RWPE1 (cell line): ENCODE results near the gene SLC6A12.

ENCODE experiments used
- CTCF ChIA-PET: fragments of 350-600 bp; sonication (Branson Sonifier 250); formaldehyde crosslinking; extraction: SDS; loops from one replicate; lab custom pipeline; 2021; lab: Yijun Ruan, JAX
- POLR2A ChIA-PET: fragments of 400-600 bp; formaldehyde crosslinking; extraction: SDS; loops from one replicate; lab custom pipeline; 2020; ENCODE audit warnings: antibody characterized with exemption; ENCODE audit not compliant: low non-redundant PET; lab: Yijun Ruan, JAX
- DNase-seq: peaks from one replicate; pipeline ENCODE4 v3.0.0; 2012; ENCODE audit warnings: low spot score
- H3K27ac ChIP-seq: fragments of 450-650 bp; 2 replicates; pipeline ENCODE4 v1.5.1; 2017
- TF ChIP-seq, protein P1 (sequence below): fragments of 450-650 bp; conservative IDR thresholded peaks from 2 replicates; pipeline ENCODE4 v1.5.1; 2017; ENCODE audit warnings: low read depth, mild to moderate bottlenecking

SLC6A12 gene

DNA sequence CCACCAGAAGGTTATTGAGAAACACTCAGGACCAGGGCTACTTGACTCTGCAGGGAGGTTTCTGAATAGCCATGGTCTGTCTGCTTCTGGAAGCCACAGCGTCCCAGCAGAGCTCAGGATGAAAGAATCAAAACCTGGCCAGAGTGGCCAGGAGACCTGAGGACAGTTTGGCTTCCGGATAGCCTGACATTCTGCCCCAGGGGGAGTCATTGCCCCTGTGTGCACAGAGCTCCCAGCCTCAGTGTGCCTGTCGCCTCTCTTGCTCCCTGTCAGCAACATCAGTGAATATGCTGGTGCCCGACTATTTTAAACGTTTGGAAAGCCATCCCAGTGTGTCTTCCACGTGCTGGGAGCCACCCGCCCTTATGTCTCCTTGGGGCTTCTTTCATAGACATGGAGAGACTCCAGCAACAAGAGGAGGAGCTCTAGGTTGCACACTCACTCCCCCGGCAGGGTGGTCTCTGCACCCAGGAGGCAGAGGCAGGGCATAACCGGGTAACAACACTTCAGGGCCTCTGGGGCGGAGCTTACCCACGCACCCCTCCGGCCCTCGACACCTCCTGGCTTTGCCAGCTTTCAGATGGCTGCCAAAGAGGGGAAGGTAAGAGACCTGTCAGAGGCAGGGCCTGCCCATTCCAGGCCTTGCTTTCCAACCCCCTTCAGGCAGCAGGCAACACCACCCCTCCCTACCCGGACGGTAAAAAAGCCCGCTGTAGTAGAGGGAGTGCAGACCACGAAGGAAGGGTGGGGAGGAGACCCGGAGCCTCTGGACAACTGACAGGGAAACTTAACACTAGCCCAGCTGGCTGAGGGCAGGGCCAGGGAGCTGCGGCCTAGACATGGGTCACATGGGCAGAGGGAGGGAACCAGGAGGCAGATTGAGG, 19.0 kb upstream of the SLC6A12 start:
- H3K27ac ChIP-seq = no peak overlapping the region
- no peak for DNase-seq
- ChIA-PET POLR2A (no interaction called here), CTCF (interaction anchor here (0.6 to 1.0 kb wide), 3 partner anchors 9 to 53 kb away, joined by 3 to 6 read pairs (median 5); no protein-coding TSS in a partner anchor)
- TF ChIP-seq, protein P1, sequence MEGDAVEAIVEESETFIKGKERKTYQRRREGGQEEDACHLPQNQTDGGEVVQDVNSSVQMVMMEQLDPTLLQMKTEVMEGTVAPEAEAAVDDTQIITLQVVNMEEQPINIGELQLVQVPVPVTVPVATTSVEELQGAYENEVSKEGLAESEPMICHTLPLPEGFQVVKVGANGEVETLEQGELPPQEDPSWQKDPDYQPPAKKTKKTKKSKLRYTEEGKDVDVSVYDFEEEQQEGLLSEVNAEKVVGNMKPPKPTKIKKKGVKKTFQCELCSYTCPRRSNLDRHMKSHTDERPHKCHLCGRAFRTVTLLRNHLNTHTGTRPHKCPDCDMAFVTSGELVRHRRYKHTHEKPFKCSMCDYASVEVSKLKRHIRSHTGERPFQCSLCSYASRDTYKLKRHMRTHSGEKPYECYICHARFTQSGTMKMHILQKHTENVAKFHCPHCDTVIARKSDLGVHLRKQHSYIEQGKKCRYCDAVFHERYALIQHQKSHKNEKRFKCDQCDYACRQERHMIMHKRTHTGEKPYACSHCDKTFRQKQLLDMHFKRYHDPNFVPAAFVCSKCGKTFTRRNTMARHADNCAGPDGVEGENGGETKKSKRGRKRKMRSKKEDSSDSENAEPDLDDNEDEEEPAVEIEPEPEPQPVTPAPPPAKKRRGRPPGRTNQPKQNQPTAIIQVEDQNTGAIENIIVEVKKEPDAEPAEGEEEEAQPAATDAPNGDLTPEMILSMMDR = no peak

DNA sequence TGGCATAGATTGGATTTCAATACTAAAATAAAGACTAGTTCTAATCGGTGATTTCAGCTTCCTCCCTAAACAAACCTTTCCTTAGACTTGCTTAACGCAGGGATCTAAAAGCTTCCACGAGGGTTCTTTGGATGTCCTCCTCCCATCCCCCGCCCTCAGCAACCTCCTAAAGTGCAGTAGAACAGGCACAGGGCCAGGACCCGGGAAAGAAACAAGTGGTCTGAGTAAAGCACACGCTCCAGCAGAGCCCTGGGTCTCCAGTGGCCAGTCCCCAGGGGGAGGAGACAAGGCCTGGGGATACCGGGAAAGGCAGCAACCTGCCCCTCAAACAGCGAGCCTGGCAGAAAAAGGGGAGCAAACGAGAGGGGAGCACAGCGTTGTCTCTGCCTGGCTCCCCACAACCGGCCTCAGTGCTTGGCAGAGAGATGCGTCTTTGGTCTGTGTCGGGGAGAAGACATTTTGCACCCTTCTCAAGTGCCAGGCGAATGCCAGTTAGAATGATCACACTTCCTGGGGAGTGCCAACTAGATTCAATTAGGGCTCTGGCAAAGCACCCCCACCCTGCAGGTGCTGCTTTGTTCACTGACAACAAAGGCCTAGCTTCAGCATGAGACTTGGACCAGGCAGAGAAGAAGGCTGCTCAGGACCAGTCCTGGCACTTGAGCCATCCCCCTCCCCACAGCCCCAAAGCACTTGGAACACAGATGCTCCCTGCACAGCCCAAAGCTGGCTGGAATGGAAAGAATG, 17.1 kb upstream of the SLC6A12 start:
- no peak for DNase-seq
- ChIA-PET CTCF (no interaction called here), POLR2A (no interaction called here)
- H3K27ac ChIP-seq = no peak overlapping the region
- TF ChIP-seq, protein P1 = no peak

DNA sequence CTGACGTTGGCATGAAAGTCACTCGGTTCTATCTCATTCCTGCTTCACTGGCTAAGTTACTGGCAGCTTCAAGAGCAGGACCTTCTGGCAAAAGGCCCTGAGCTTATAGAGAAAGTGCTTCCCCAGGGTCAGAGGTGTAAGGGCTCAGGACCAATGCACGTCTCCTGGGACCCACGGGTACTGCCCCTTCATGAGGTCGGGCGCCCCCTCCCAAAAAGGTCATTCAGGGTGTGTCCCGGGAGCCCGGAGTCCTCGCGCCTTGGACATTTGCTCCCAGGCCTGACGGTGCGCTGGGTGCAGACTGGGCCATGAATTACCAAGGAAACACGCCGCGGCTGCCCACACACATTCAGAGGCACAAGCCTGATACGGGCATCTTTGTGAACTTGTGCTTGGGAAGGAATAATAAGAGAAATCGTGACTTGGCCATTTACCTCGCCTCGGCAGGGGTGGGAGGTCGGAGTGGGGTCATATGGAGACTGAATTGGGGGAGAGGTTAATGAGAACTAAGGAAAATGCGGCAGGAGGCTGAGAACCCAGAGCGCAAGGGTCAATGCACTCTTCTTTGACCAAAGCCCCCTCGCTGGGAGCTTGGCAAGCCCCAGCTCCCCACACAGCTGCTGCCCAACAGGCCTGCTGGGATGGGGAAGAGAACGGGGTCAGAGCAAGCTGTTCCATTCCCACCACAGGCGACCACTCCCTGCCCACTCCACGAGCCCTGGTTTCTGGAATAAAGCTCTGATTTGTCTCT, 15.7 kb upstream of the SLC6A12 start:
- TF ChIP-seq, protein P1 = no peak
- DNase-seq = no peak
- H3K27ac ChIP-seq = no peak overlapping the region
- POLR2A ChIA-PET = no interaction called here
- CTCF ChIA-PET = no interaction called here

DNA sequence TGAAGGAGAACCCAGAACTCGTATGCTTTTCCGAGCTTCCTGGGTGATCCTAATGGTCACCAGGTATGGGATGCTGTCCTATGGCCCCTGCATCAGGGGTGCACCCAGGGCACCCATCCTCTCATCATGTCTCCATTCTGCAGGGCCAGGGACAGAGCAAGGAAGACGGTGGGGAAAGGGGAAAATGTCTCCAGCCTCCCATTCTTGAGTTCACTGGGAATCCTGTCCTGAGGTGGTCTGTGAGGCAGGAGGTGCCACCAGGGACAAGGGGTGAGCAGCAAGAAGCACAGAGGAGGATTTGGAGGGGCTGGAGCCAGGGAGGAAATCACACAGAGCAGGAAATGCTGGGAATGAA, 14.9 kb upstream of the SLC6A12 start:
- TF ChIP-seq, protein P1 = no peak
- no peak for DNase-seq
- CTCF ChIA-PET = no interaction called here
- POLR2A ChIA-PET = no interaction called here
- H3K27ac ChIP-seq = no peak overlapping the region

DNA sequence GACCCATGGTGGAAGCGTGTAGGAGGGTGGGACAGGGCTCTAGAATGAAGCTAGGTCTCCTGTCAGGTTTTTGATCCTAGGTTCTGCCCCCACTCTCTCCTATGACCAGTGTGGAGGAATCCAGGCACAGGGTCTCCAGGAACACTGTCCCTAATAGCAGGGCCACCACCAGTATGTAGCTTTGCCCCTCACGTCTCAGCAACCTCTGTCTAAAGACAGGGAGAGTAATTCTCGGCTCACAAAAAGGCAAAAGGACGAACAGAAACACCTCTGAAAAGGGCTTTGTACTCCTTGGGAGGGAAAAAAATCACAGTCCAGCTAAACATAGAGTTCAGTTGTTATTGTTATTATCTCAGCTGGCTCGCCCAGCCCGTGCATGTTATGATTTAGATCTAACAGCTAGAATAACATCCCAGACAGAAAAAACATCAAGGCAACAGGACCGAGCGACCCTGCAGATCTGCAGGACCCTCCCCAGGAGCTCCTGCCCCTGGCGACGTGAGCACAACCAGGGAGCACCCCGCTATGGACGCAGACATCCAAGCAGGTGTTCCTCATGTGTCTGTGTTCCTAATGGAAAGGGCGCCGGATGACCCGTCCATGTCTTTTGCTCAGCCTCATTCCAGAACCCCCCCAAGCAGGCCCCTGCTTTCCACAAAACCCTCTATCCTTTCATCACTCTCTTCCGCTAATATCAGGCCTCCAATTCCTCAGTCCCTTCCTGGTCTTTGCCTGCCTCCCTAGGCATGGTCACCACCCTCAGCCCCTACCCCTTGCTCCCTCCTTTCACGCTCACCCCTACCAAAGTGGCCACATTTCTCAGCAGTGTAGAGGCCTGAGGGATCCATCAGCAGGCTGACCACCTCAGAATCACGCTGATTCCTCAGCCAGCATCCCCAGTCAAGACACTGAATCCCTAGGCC, 14.2 kb upstream of the SLC6A12 start:
- TF ChIP-seq, protein P1 = no peak
- H3K27ac ChIP-seq = no peak overlapping the region
- ChIA-PET CTCF (interaction anchor here (0.6 kb wide), 1 partner anchor 8 kb away, joined by 3 read pairs; no protein-coding TSS in a partner anchor), POLR2A (no interaction called here)
- DNase-seq = no peak
